SK-N-SH (cell line): ENCODE data around the gene DCUN1D2. TPM values are rescaled to one million over a fixed set of nuclear protein-coding genes. Genes with fewer than 3 reads are reported as not detected.

Source experiments
- CTCF ChIA-PET: fragments of 300-600, 350-600 bp; formaldehyde crosslinking; extraction: SDS; loops from one replicate; lab custom pipeline; 2021; lab: Yijun Ruan, JAX
- POLR2A ChIA-PET: fragments of 350-600 bp; sonication (Branson Sonifier 250); formaldehyde crosslinking; extraction: SDS; loops from one replicate; lab custom pipeline; 2020; ENCODE audit warnings: antibody characterized with exemption, inconsistent platforms; lab: Yijun Ruan, JAX
- DNase-seq: peaks from one replicate; pipeline ENCODE4 v3.0.0; 2012
- H2AFZ ChIP-seq: fragments of 200-600 bp; sonication (generic); 2 replicates; pipeline ENCODE4 v1.8.1; 2016; ENCODE audit warnings: antibody characterized with exemption, mild to moderate bottlenecking, low read depth
- H3F3A ChIP-seq: fragments of 200-600 bp; sonication (generic); replicated peaks from 2 replicates; pipeline ENCODE3; 2016; ENCODE audit warnings: antibody characterized with exemption, mild to moderate bottlenecking; ENCODE audit not compliant: insufficient read depth
- H3K27ac ChIP-seq, 2 experiments: fragments of 200-500 bp in 1 of 2; fragments of 200-600 bp in 1 of 2; sonication (Bioruptor generic) in 1 of 2; sonication (generic), shearing (Covaris generic) in 1 of 2; 2 replicates each; pipeline versions ENCODE4 v1.5.1 to v1.6.1; 2014 to 2016; ENCODE audit warnings: low read depth in 2 of 2, inconsistent platforms in 1 of 2, low read length in 1 of 2, mild to moderate bottlenecking in 1 of 2, mixed read lengths in 1 of 2
- H3K27me3 ChIP-seq: fragments of 200-600 bp; sonication (generic), shearing (Covaris generic); 2 replicates; pipeline ENCODE4 v1.6.1; 2016; ENCODE audit warnings: mixed run types; ENCODE audit not compliant: insufficient read depth
- H3K36me3 ChIP-seq, 2 experiments: fragments of 200-500 bp in 1 of 2; fragments of 200-600 bp in 1 of 2; sonication (Bioruptor generic) in 1 of 2; sonication (generic) in 1 of 2; replicated peaks in 1 of 2; 2 replicates each; pipeline versions ENCODE3 to v1.5.1; 2014 to 2016; ENCODE audit warnings: low read length in 1 of 2, mild to moderate bottlenecking in 1 of 2; ENCODE audit not compliant: insufficient read depth in 2 of 2, control insufficient read depth in 1 of 2
- H3K4me1 ChIP-seq, 2 experiments: fragments of 200-500 bp in 1 of 2; fragments of 200-600 bp in 1 of 2; sonication (Bioruptor generic) in 1 of 2; sonication (generic), shearing (Covaris generic) in 1 of 2; 2 replicates each; pipeline versions ENCODE4 v1.5.1 to v1.6.1; 2014 to 2016; ENCODE audit warnings: low read depth in 1 of 2, low read length in 1 of 2, mixed run types in 1 of 2; ENCODE audit not compliant: insufficient read depth in 2 of 2, control insufficient read depth in 1 of 2
- H3K4me2 ChIP-seq: fragments of 200-600 bp; sonication (generic), shearing (Covaris generic); 2 replicates; pipeline ENCODE4 v1.6.1; 2017; ENCODE audit warnings: mixed run types
- H3K4me3 ChIP-seq, 2 experiments: fragments of 200-500 bp in 1 of 2; fragments of 200-600 bp in 1 of 2; sonication (Bioruptor generic) in 1 of 2; sonication (generic), shearing (Covaris generic) in 1 of 2; 2 replicates each; pipeline versions ENCODE4 v1.5.1 to v1.8.1; 2014 to 2016; ENCODE audit warnings: low read depth in 2 of 2, inconsistent platforms in 1 of 2, low read length in 1 of 2, mild to moderate bottlenecking in 1 of 2, mixed read lengths in 1 of 2, moderate library complexity in 1 of 2
- H3K79me2 ChIP-seq: fragments of 200-600 bp; sonication (generic); 2 replicates; pipeline ENCODE4 v1.8.1; 2017; ENCODE audit warnings: mild to moderate bottlenecking; ENCODE audit not compliant: insufficient read depth
- H3K9ac ChIP-seq: fragments of 200-600 bp; sonication (generic); 2 replicates; pipeline ENCODE4 v1.6.1; 2017; ENCODE audit warnings: mixed run types
- H3K9me2 ChIP-seq: fragments of 200-600 bp; sonication (generic); 2 replicates; pipeline ENCODE4 v1.6.1; 2017; ENCODE audit warnings: mixed run types
- H3K9me3 ChIP-seq: fragments of 200-600 bp; sonication (generic); 2 replicates; pipeline ENCODE4 v1.6.1; 2017; ENCODE audit warnings: mixed run types, mild to moderate bottlenecking, moderate library complexity
- H4K20me1 ChIP-seq: fragments of 200-600 bp; sonication (generic); 2 replicates; pipeline ENCODE4 v1.6.1; 2017; ENCODE audit warnings: mild to moderate bottlenecking, mixed run types; ENCODE audit not compliant: insufficient read depth
- FOXM1 ChIP-seq: IDR thresholded peaks from 2 replicates; pipeline ENCODE4 v1.4.0; 2012; ENCODE audit warnings: low read depth, mild to moderate bottlenecking
- NRF1 ChIP-seq: IDR thresholded peaks from 2 replicates; pipeline ENCODE4 v1.6.1; 2012; ENCODE audit warnings: low read depth, mild to moderate bottlenecking, low read length
- RAD21 ChIP-seq: IDR thresholded peaks from 2 replicates; pipeline ENCODE4 v1.6.1; 2012; ENCODE audit warnings: mild to moderate bottlenecking, low read length
- RCOR1 ChIP-seq: fragments of 150-350 bp; IDR thresholded peaks from 2 replicates; pipeline ENCODE4 v1.6.1; 2017; ENCODE audit warnings: antibody characterized with exemption, low read length
- RXRA ChIP-seq: IDR thresholded peaks from 2 replicates; pipeline ENCODE4 v1.4.0; 2012; ENCODE audit warnings: low read depth, mild to moderate bottlenecking, borderline replicate concordance
- SIN3A ChIP-seq: IDR thresholded peaks from 2 replicates; pipeline ENCODE4 v1.6.1; 2012; ENCODE audit warnings: low read depth, mild to moderate bottlenecking, low read length, moderate library complexity, borderline replicate concordance
- SMC3 ChIP-seq: IDR thresholded peaks from 2 replicates; pipeline ENCODE4 v1.6.1; 2012; ENCODE audit warnings: low read depth, low read length, improper control_type of control experiment
- TAF1 ChIP-seq: IDR thresholded peaks from 2 replicates; pipeline ENCODE4 v1.6.1; 2012; ENCODE audit warnings: low read depth, mild to moderate bottlenecking, low read length, moderate library complexity, borderline replicate concordance
- TCF12 ChIP-seq: IDR thresholded peaks from 2 replicates; pipeline ENCODE4 v1.4.0; 2012
- TEAD4 ChIP-seq: IDR thresholded peaks from 2 replicates; pipeline ENCODE4 v1.4.0; 2012; ENCODE audit warnings: mild to moderate bottlenecking, borderline replicate concordance; ENCODE audit not compliant: insufficient read depth
- WGBS: methylation state at CpG from one replicate; pipeline ENCODE4 v1.1.6; 2017; ENCODE audit warnings: low lambda C conversion rate; 5-methylcytosine and 5-hydroxymethylcytosine counted together
- polyA plus RNA-seq, 3 experiments: library from polyadenylated mRNA; depleted of rRNA; stranded (reverse); fragments of >200 nt; gene quantifications; 2 replicates each; pipeline ENCODE4 v1.2.3, GENCODE V29; 2012
- TF ChIP-seq, protein P1 (sequence below): fragments of 150-350 bp; IDR thresholded peaks from 2 replicates; pipeline ENCODE4 v1.6.1; 2017; ENCODE audit warnings: antibody characterized with exemption, low read length, low read depth, borderline replicate concordance
- TF ChIP-seq, protein P2 (sequence below): IDR thresholded peaks from 2 replicates; pipeline ENCODE4 v1.4.0; 2012; ENCODE audit warnings: low read depth
- TF ChIP-seq, protein P3 (sequence below): IDR thresholded peaks from 2 replicates; pipeline ENCODE4 v1.4.0; 2012; ENCODE audit warnings: low read depth, borderline replicate concordance
- TF ChIP-seq, protein P4 (sequence below): IDR thresholded peaks from 2 replicates; pipeline ENCODE4; 2012

DCUN1D2 gene
- polyA plus RNA-seq, 1 of the 3 experiments (the other 2 are of a cell fraction), result 11.0 TPM

DNA sequence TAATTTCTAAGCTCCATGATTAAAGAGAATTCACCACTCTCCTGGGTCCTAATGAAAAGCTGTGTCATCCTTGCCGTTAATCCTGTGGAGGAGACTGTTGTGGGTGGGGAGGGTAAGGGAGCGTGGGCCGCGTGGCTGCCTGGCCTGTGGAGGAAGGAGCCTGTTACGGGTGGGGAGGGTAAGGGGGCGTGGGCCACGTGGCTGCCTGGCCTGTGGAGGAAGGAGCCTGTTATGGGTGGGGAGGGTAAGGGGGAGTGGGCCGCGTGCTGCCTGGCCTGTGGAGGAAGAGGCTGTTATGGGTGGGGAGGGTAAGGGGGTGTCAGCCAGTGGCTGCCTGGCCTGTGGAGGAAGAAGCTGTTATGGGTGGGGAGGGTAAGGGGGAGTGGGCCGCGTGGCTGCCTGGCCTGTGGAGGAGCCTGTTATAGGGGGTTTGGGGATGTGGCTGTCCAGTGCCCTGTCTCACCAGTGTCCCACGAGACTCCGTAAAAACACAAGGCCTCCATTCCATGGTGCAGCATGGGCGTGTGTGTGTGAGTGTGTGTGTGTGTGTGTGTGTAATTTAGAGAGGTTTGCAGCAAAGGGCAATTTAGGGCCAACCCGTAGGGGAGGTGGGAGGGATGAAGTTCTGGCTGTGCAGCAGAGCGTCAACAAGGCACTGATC is 15.6 kb upstream of the DCUN1D2 start:
- Histone ChIP-seq H3K27me3 (no peaks in the 10 kb centered on the region), H3K9me2 (no peaks in the 10 kb centered on the region), H3K36me3 (peaks cover 49 to 74% of the 10 kb centered on the region in 2 experiments), H4K20me1 (peaks cover 19% of the 10 kb centered on the region; the same call in 1 of the 2 replicates), H3K4me3 (no peak overlapping the region), H3K79me2 (peaks cover 46% of the 10 kb centered on the region), H3K9me3 (no peaks in the 10 kb centered on the region), H3K4me2 (no peak overlapping the region), H3K27ac (no peak overlapping the region), H3K4me1 (no peaks in the 10 kb centered on the region), H3K9ac (no peak overlapping the region), H2AFZ (no peak overlapping the region), H3F3A (no peaks in the 10 kb centered on the region)
- 92% methylated on average over 16 of the region's 16 CpGs for WGBS
- TF ChIP-seq, protein P1, sequence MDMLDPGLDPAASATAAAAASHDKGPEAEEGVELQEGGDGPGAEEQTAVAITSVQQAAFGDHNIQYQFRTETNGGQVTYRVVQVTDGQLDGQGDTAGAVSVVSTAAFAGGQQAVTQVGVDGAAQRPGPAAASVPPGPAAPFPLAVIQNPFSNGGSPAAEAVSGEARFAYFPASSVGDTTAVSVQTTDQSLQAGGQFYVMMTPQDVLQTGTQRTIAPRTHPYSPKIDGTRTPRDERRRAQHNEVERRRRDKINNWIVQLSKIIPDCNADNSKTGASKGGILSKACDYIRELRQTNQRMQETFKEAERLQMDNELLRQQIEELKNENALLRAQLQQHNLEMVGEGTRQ, result no peak
- no peak for TF ChIP-seq NRF1
- CTCF ChIA-PET, result interaction anchor here (1.0 to 1.6 kb wide), 2 partner anchors 10 to 16 kb away, joined by 4 read pairs; partner anchors contain the start of gene DCUN1D2
- POLR2A ChIA-PET, result interaction anchor here (0.6 kb wide), 1 partner anchor 12 kb away, joined by 4 read pairs; no protein-coding TSS in a partner anchor
- no peak for DNase-seq

DNA sequence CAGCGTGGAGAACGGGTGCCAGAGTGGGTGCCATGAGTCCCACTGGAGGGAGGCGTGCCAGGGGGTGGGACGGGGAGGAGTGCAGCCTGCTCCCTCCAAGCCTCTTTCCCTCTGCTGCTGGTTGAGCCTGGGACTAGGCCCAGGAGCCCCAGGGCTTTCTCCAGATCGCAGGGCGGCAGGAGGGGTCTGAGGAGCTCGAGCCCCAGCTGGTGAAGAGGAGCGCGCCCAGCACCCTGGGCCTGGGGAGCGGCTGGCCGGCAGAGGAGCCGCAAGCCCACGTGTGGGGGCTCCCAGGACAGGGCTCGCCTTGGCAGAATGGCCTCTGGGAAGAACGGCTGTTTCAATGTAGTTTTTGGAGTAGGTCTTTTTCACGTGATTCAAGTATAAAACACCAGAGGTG is 12.2 kb upstream of the DCUN1D2 start:
- peaks cover 61 to 85% of the 10 kb centered on the region in 2 experiments for H3K36me3 ChIP-seq
- WGBS, result 96% methylated on average over 7 of the region's 16 CpGs
- H3K79me2 ChIP-seq, result peaks cover 56% of the 10 kb centered on the region
- CTCF ChIA-PET, result interaction anchor here (1.2 kb wide), 1 partner anchor 12 kb away, joined by 3 read pairs; the partner anchor contains the start of gene DCUN1D2
- no peak overlapping the region for H2AFZ ChIP-seq
- no peaks in the 10 kb centered on the region for H3K9me3 ChIP-seq
- peaks cover 27% of the 10 kb centered on the region for H4K20me1 ChIP-seq
- POLR2A ChIA-PET, result no interaction called here
- no peak for TF ChIP-seq RXRA
- H3K4me2 ChIP-seq, result no peak overlapping the region
- no peaks in the 10 kb centered on the region for H3F3A ChIP-seq
- no peak overlapping the region for H3K4me3 ChIP-seq
- H3K9me2 ChIP-seq, result no peaks in the 10 kb centered on the region
- no peaks in the 10 kb centered on the region for H3K4me1 ChIP-seq
- H3K27me3 ChIP-seq, result no peaks in the 10 kb centered on the region
- H3K27ac ChIP-seq, result no peak overlapping the region
- H3K9ac ChIP-seq, result no peak overlapping the region
- DNase-seq, result no peak

DNA sequence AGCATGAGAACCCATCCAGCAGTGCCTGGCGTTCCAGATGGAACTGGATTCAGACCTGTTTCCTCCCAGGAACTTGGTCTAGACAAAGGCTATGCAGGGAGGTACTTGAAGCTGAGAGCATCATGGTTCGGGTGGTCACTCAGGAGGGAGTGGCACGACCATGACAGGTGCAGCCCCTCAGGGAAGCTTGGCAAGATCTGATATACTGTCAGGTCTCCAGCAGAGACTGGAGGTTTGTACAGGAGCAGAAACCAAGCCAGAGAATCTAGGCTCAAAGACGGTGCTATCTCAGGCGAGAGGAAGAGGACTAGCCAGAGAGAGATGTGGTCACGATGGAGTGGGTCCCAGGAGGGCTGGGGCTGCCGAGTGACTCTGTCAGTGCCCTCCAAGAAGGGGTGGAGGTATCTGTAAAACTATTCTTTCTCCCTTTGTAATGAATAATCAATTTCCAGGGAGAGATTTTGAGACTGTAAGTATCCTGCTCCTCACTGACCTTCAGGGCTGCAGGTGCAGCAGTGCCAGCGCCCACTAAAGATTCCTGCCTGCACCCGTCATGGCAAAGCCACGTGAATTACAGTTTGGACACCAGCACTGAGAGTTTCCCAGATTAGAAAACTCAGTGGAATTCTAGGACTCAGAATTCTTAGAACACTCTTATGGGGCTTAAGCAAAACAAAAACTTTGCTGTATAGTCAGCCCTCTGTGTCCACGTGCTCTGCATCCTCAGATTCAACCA is 10.2 kb upstream of the DCUN1D2 start:
- H3K9me2 ChIP-seq, result no peaks in the 10 kb centered on the region
- H3F3A ChIP-seq, result no peaks in the 10 kb centered on the region
- peaks cover 68% of the 10 kb centered on the region for H3K79me2 ChIP-seq
- H4K20me1 ChIP-seq, result peaks cover 46% of the 10 kb centered on the region
- H3K27ac ChIP-seq, result no peak overlapping the region; a peak in 1 of 4 replicates
- H3K4me1 ChIP-seq, result peaks cover 0 to 5% of the 10 kb centered on the region in 2 experiments; a peak in 1 of 4 replicates
- H3K9ac ChIP-seq, result no peak overlapping the region
- no peak overlapping the region for H3K4me3 ChIP-seq
- DNase-seq, result no peak
- WGBS, result 77% methylated on average over 9 of the region's 11 CpGs
- no peak for TF ChIP-seq RAD21
- TF ChIP-seq SMC3, result no peak
- no peak for TF ChIP-seq TCF12
- TF ChIP-seq, protein P2, sequence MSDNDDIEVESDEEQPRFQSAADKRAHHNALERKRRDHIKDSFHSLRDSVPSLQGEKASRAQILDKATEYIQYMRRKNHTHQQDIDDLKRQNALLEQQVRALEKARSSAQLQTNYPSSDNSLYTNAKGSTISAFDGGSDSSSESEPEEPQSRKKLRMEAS, result no peak
- no peak for TF ChIP-seq RCOR1
- TF ChIP-seq TAF1, result no peak
- TF ChIP-seq FOXM1, result no peak
- TF ChIP-seq, protein P3, sequence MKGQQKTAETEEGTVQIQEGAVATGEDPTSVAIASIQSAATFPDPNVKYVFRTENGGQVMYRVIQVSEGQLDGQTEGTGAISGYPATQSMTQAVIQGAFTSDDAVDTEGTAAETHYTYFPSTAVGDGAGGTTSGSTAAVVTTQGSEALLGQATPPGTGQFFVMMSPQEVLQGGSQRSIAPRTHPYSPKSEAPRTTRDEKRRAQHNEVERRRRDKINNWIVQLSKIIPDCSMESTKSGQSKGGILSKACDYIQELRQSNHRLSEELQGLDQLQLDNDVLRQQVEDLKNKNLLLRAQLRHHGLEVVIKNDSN, result no peak
- TF ChIP-seq SIN3A, result no peak
- TF ChIP-seq, protein P4, sequence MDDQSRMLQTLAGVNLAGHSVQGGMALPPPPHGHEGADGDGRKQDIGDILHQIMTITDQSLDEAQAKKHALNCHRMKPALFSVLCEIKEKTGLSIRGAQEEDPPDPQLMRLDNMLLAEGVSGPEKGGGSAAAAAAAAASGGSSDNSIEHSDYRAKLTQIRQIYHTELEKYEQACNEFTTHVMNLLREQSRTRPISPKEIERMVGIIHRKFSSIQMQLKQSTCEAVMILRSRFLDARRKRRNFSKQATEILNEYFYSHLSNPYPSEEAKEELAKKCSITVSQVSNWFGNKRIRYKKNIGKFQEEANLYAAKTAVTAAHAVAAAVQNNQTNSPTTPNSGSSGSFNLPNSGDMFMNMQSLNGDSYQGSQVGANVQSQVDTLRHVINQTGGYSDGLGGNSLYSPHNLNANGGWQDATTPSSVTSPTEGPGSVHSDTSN, result no peak
- no peak for TF ChIP-seq TEAD4
- ChIA-PET POLR2A (no interaction called here), CTCF (no interaction called here)
- no peaks in the 10 kb centered on the region for H3K9me3 ChIP-seq
- no peak overlapping the region for H2AFZ ChIP-seq
- no peaks in the 10 kb centered on the region for H3K27me3 ChIP-seq
- peaks cover 72 to 92% of the 10 kb centered on the region in 2 experiments for H3K36me3 ChIP-seq
- H3K4me2 ChIP-seq, result no peak overlapping the region
